HG03066 (cell line): ENCODE measurements around the gene LIF.
"Not testable (repeated sequence)": the region's sequence is repeated elsewhere in the genome, so short reads cannot be mapped to it uniquely, and the experiment has no call there.

Experiments
- ATAC-seq: cut with Tn5 transposase; IDR thresholded peaks from one replicate; pipeline ENCODE4 v1.9.1; 2021; ENCODE audit warnings: low read depth; ENCODE audit not compliant: unreplicated experiment

LIF gene

DNA sequence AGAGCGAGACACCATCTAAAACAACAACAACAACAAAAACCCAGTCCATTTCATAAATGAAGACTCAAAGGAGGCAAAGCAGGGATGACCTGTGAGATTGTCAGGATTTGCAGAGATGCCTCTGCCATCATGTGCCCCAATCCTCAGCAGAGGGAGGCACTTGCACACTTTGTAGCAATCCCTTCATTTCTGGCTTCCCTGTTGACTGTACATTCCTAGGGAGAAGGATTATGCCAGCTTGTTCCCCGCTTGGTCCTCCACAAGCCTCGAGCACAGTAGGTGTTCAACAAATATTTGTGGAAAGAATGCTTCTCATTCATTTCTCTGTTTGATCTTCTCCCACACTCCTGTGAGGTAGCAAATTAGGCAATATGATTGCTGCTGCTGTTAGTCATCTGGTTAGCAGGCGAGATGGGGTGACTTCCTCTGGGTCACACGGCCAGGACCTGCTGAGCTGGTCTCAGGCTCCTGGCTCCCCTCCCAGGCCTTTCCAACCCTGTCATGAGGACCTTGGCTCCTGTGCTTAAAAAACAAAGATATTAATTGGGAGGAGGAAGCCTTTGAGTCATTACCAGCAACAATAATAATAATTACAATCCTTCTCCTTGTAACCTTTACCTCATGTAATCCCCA is 34.1 kb downstream of the LIF start:
- ATAC-seq = no peak

DNA sequence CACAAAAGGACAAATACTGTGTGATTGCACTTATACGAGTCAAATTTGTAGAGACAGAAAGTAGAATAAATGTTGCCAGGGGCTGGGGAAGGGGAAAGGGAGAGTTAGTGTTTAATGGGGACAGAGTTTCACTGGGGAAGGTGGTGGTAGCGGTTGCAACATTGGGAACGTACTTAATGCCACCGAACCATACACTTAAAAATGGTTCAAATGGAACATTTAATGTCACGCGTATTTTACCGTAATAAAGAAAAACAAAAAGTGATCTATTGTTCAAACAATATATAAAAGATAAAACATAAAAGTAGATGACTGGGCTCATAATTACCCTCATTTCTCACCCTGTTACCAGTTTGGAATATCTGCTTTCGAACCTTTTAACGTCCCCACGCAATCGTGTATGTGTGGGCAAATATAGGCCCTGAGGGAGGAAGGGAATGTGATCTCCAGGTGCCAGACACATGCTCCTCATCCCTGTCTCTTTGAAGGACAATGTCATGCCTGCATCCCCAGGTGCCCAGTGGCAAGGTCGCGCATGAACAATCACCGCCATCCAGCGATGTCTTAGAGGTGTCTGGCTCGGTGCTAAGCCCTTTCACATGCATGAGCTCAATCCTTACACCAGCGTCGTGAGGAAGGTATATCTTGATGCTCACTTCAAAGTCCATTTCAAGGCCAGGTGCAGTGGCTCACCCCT is 35.3 kb downstream of the LIF start:
- ATAC-seq = no peak

DNA sequence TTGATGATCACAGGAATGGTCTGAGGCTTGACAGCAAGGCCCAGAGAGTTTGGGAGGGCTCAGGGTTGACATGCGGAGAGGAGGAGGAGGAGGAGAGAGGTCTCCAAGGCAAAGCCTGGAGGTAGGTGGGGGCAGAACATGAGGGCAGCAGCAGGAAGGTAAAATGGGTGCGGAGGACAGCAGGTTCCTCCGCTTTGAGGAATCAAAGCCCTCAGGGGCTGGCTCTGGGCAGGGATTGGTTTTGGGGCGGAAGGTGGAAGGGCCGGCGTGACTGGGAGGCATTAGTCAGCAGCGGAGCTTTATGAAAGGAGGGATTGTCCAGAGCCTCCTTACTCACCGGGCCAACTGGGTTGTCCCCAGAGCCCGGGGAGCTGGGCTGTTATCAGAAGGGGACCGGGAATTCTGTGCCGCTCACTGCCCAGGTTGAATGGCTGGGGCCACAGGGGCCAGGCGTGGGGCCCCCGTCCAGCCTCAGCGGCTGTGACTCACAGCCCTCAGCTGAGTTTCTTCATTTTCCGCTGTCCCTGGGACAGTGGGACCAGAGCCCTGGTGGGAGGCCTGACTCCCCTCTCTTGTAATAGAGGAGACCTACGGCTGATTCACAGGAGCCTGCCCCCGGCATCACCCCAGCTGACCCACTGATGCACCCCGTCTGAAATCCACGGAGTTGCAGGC is 36.2 kb downstream of the LIF start:
- no peak for ATAC-seq

DNA sequence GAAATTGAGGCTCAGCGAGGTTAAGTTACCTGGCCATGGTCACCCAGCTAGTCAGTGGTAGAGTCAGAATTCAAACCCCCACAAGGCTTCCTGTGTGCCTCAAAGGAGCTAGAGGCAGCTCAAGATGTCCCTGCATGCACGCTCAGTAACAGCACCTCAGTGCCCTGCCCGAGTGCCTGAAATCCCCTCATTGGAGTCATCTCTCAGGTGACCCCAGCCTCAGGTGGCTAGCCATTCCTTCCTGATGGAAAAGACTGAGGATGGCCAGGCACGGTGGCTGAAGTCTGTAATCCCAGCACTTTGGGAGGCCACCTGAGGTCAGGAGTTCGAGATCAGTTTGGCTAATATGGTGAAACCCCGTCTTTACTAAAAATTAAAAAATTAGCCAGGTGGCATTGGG is 36.9 kb downstream of the LIF start:
- no peak for ATAC-seq

DNA sequence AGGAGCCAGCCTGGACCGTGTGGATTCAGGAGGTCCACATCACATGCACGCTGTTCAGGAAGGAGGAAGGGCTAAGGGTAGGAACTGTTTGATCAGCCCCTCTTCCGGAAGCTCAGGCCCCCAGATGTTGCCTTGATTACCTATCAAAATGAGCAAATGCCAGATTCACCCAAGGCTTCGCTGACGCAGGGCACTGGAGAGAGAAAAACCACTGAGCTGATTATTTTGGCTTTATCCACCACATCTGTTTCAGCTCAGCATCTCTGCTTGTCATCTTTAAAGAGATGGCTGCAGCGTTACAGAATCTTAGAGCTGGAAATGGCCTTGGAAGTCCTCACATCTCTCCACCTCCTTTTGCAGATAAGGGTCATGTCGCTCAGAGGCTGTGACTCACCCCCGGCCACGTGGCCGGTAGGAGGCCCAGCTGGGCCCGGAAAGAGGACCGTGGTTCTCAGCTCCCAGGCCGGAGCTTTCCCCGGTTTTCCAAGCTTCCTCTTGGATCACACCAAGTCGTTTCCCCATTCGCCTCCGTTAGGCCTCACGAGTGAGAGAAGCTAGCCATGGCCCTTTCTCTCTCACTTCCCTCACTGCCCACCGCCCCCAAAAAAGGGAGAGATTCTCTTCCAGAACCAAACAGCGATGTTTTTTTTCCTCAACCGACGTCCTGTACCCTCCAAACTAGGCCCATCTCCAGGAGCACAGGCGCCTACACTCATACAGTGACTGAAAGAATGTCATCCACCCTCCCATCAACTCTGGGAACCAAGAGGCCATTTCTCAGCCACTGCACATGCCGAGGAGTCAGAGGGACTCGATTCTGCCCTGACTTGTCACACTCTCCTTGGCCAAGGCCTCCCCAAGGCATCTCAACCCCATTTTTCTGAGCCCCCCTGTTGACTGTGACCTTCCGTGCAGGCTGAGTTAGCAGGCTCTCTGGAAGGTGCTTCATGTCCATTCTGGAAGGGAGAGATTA is 37.6 kb downstream of the LIF start:
- ATAC-seq = no peak

DNA sequence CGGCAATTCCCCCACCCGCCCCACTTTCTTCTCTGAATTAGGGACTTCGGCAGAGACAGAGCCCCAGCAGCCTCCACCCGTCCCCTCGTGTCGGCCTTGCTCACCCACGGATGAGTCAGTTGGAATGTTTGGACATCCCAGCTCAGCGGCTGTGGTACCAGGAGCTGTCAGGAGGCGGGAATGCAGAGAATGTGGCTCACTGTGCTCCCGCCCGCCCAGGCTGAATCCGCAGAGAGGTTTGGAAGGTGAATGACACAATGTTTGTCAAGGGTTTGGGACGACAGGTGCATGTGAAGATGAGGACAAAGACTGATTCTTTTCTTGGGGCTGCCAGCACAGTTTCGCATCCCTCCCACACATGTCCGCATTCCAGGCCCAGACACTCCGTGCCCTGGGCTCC is 39.6 kb downstream of the LIF start:
- no peak for ATAC-seq

DNA sequence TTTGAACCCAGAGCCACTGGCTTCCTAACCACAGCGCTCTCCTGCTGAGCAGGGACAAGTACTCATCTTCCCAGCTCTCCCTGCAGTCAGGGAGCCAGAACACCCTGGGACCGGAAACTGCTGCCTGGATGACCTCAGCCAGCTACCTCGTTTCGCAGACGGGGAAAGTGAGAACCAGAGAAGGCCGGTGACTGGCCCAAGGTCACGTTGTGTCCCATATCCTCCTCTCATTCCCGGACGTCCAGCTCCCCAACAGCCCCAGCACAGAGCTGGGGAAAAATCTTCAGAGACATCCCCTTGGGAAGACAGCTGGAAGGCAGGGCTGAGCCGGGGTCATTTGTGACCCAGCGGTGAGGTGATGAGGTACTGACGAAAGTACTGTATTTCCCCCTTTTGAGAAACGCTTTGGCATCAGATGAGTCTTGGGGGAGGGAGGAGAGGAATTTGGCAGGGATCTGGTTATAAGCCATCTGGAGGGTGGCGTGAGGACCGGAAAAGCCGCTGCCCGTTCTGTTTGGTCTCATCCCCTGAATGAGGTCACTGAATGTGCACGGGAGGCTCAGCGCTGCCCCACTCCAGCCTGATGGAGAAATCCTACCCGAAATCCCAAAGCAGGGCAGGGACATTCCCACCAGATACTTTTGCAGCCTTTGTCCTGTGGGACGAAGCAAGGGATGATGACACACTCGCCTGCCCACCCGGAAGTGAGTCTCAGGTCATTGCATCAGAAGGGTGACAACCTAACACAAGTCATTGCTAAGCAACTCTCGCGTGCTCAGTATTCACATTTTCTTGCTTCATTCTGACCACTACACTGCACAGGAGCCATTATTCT is 41.1 kb downstream of the LIF start:
- no peak for ATAC-seq

DNA sequence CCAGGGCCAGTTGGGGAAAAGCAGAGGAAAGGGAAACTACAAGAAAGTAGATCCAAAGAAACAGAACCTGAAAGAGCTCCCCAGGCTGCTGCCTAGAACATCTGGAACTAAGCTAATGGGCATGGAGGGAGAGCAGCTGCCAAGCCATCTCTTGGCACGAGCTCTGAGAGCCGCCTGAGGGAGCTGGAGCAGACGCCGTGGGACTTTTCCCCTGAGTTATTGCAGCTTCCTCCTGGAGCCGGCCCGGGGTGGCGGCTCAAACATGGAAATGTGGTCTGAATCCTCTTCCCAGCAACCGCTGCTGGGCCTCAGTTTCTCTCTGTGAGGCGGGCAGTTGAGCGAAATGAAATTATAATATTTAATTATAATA is 41.8 kb downstream of the LIF start:
- no peak for ATAC-seq

DNA sequence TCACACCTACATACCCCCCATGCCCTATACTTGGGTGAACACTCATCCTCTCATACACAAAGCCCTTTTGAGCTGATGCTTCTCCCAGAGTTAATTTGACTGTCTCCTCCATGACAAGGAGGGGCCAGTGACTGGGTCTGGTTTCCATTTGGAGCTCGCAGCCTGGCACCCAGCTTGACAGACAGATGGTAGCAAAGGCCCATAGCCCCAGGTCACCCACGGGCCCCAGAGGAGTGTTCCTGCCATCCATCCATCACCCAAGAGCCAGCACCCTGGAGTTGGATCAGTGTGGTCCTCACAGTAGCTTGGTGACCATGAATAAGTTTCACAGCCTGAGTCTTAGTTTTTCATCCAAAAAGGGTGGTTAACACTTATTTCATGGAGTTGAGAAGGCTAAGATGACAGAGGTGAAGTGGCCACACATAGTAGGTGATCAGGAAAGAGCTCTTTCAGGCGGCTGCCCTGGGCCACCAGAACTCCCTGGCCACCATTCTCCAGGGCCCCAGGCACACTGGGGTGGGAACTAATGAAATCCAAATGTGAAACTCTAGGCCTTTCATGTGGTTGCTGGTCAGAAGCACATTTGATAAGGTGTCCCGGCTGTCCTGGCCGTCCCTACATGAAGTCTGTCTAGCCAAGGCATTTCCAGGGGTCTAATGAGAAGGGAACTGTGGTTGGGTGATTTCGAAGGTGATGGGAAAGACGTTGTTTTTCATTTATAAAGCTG is 42.4 kb downstream of the LIF start:
- ATAC-seq = no peak

DNA sequence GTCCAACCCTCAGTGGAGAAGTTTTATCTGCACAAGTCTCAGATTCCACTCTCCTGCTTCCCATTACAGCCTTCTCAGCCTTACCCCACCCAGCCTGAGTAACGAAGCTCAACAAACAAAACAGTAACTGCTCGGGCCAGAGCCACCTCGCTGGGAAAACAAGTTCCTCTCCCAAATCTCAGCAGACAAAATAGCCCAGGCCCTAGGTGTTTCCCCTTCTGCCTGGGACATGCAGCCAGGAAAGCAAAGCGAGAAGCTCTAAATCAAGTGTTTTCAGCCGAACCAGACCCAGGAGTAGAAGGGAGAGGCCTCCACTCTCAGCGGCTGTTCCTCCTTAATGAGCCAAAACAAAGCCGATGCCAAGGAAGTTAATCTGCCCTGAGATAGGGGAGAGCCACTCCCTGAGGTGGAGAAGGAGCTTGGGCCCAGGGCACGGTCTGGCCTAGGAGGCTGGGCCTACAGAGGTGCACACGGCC is 44.0 kb downstream of the LIF start:
- ATAC-seq = no peak

DNA sequence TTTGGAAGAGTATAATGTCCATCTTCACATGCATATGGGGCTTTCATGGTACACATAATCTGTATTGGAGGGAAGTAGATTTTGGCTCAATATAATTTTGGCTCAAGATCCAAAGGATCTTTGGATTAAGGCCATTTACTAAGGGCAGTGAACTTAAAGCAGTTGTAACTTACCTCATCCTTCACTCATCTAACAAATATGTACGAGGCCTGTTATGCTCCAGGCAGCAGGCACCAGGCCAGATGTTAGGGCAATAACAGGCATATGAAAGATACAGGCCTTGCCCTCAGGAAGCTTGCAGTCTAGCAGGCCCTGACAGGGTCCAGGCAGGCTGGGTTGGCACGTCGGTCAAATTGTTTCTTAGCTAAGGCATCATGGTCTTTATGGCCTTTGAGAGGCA is 44.6 kb downstream of the LIF start:
- no peak for ATAC-seq

DNA sequence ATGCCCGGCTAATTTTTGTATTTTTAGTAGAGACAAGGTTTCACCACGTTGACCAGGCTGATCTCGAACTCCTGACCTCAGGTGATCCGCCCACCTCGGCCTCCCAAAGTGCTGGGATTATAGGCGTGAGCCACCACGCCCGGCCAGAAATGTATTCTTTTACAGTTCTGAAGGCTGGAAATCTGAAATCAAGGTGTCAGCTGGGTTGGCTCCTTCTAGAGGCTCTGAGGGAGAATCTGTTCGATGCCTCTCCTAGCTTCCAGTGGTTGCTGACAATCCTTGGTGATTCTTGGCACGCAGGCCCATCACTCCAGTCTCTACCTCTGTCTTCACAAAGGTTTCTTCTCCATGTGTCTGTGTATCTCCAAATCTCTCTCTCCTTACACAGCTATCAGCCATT is 45.7 kb downstream of the LIF start:
- not testable (repeated sequence) for ATAC-seq

DNA sequence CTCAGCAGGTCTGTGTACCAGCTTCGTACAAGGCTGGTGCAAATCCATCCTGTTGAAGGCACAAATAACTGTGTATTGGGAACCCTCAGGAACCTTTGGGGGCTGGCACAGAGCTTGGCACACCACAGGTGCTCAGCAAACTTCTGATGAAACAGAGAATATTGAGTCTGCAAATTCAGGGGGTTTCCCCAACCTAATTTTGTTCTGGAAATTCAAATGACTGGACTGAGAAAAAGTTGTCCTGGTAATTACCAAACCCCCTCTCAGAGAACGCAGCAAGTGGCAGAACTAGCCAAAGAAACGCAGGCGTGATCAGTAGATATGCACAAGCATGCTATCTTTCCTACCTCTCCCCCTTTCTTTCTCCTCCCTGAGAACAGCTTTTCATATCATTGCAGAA is 47.6 kb downstream of the LIF start:
- ATAC-seq = no peak

DNA sequence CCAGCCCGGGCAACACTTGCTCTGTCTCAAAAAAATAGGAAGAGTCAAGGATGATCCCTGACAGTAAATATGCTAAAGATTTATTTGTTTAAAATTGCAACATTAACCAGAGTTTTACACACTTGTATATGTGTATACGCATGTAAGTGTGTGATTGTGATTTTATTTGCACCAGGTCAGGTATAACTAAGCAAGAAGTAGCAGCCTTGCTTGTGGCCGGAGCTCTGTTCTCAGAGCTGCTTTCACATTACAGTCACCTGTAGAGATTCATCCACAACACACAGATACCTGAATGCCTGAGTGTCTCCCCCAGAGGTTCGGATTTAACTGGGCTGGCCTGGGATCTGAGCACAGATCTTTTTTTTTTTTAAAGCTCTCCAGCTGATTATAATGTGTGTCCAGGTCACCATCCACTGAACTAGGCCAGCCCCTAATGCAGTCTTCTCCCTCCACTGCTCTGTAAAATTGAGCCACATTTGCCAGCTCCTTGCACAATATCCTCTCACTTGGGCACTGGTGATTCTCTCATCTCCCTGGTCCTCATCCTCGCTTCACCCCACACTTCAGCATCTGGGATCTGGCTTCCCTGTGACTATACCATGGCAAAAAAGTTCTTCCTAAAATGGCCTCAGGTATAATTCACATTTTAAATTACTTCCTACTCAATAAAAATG is 48.3 kb downstream of the LIF start:
- ATAC-seq = no peak

DNA sequence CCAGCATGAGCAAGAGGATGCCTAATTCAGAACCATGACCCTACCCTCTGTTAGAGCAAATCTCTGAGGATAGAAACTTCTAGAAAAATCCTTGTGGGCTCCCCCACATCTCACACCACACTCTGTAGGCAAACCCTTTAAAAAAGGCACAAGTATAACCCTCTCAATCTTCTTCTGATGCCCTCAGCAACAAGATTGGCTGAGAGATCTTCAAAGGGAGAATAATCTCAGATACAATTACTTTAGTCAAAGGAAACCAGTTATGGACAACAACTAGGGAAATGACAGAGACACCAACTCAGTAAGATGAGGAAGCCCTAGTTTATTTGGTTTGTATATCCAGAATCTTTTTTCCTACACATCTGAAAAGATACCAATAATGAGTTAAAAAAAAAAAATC is 49.2 kb downstream of the LIF start:
- ATAC-seq = no peak

DNA sequence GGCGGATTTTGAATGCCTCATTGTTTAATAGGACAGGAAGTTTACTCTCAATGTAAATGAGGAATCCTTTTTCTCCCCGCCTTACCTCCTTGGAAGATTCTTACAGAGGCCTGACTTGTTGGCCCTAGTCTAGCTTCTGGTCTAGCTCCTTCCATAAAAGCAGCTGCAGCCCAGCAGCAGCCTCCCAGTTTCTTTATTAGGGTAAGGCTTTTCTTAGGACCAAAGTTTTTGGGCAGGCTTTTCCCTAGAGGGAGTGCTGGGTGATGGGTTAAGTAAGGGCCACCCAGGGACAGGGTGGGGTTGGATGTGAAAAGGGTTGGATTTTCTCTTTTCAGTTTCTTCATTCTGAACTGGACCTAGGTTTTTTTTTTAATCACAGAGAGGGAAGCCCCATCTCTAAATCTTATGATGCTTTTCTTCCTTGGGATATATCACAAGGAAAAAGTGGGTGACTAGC is 49.7 kb downstream of the LIF start:
- ATAC-seq = no peak

DNA sequence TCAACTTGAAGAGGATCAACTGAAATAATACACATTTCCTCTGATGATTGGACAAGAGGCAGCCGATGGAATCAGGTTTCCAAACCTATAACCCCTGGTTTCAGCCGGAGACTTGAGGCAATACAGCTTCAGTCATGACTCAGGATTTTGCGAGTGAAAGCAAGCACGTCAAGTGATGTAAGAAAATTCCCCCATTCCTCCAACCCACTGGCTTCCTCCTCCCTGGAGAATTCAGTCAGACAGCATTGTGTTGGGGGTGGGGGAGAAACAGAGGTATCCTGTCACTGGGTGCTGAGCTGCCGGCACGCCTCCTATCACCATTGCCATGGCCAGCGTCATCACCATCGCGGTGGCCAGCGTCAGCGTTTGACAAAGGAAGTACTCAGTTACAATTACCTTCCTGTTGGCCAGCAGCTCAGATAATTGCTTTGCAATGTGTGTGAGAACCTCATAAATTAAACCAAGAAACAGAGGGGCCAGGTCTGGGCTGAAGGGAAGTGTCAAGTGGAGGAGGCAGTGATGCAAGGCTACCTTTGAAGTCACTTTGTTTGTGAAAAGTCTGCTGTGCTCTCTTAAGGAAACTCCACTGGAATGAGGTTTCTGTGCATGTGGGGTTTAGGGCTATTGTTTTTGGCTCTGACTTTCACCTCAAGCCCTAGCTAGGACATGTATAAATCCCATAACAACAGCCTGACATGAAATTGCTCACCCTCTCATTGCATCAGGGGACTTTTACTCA is 50.2 kb downstream of the LIF start:
- no peak for ATAC-seq
